Gastrocnemius medialis (tissue), 4 donors: ENCODE results near the gene ZBTB4.

Source experiments
- CTCF ChIP-seq, 5 experiments: fragments of 450-650 bp in 3 of 5; fragments of 200-600 bp in 2 of 5; sonication (generic) in 2 of 5; IDR thresholded peaks in 4 of 5; conservative IDR thresholded peaks in 1 of 5; 1 replicate in 4 of 5; 2 replicates in 1 of 5; pipeline ENCODE4 v1.5.1; 2016 to 2019; ENCODE audit warnings: antibody characterized with exemption in 5 of 5, mild to moderate bottlenecking in 3 of 5, moderate library complexity in 3 of 5
- POLR2A ChIP-seq, 2 donors: fragments of 450-650 bp; IDR thresholded peaks; one replicate each; pipeline ENCODE4 v1.6.1; 2017; ENCODE audit warnings: antibody characterized with exemption in 2 of 2, mild to moderate bottlenecking in 2 of 2, moderate library complexity in 2 of 2

GRCh38 chr17:7428557-7428956, 50.9 kb downstream of the ZBTB4 start, which contains the start of gene SPEM3:
- no peak for TF ChIP-seq CTCF (IDR thresholded peaks at IDR 0.05 in 4 of 5, conservative IDR thresholded peaks at IDR 0.05 in 1 of 5)
- no peak for TF ChIP-seq POLR2A (IDR thresholded peaks at IDR 0.05)
